NB4 (cell line): ENCODE data around the gene BORCS5.

Experiments
- POLR2A ChIP-seq: IDR thresholded peaks from 2 replicates; pipeline ENCODE4 v1.6.1; 2011; ENCODE audit warnings: mild to moderate bottlenecking; ENCODE audit not compliant: insufficient read length; ENCODE audit errors: extremely low read depth
- TF ChIP-seq, protein P1 (sequence below): IDR thresholded peaks from one replicate; pipeline ENCODE4 v1.5.1; 2012; ENCODE audit warnings: low read depth, low read length
- TF ChIP-seq, protein P2 (sequence below): IDR thresholded peaks from 2 replicates; pipeline ENCODE4 v1.6.1; 2011; ENCODE audit warnings: low read depth, low read length

DNA sequence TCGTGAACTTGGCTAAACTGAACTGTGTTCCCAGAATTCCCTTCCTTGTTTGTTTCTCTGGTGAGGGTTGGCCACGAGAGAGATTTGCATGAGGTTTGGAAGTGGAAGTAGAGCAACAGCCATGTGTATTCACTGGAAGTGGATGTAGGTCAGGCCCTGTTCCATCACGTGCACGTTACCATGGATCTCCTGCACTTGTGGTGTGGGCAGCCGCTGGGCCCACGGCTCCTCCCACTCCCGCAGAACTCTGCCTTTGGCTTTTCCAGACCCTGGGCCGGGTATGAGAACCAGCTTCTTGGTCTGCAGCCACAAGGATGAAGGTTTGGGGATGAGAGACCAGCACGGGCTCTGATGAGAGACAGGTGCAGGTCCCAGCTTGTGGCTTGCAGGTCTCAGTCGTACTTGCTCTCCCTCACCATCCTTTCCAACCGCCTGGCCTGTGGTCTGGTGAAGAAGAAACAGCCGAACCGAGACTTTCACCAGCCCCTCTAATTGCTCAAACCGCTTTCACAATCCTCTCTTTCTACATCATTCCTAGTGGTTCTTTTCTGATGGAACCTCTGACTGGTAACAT lies 110.9 kb downstream of the BORCS5 start:
- TF ChIP-seq, protein P1, sequence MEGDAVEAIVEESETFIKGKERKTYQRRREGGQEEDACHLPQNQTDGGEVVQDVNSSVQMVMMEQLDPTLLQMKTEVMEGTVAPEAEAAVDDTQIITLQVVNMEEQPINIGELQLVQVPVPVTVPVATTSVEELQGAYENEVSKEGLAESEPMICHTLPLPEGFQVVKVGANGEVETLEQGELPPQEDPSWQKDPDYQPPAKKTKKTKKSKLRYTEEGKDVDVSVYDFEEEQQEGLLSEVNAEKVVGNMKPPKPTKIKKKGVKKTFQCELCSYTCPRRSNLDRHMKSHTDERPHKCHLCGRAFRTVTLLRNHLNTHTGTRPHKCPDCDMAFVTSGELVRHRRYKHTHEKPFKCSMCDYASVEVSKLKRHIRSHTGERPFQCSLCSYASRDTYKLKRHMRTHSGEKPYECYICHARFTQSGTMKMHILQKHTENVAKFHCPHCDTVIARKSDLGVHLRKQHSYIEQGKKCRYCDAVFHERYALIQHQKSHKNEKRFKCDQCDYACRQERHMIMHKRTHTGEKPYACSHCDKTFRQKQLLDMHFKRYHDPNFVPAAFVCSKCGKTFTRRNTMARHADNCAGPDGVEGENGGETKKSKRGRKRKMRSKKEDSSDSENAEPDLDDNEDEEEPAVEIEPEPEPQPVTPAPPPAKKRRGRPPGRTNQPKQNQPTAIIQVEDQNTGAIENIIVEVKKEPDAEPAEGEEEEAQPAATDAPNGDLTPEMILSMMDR = no peak
- no peak for TF ChIP-seq POLR2A
- TF ChIP-seq, protein P2, sequence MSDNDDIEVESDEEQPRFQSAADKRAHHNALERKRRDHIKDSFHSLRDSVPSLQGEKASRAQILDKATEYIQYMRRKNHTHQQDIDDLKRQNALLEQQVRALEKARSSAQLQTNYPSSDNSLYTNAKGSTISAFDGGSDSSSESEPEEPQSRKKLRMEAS = 0 out of 2 replicates have a peak, but pooled peaks have one; percentile 8
